Small intestine (tissue), 4 donors: Measurements from ENCODE around the gene TMEM266. TPM values are rescaled to one million over a fixed set of nuclear protein-coding genes. Genes with fewer than 3 reads are reported as not detected.

Experiments
- polyA plus RNA-seq, 4 donors: library from polyadenylated mRNA; stranded (reverse) in 3 of 4; unstranded in 1 of 4; fragments of 200-250 nt in 3 of 4; fragments of 120-200 nt in 1 of 4; gene quantifications; one replicate each; pipeline versions ENCODE4 v1.2.1 to v1.2.3, GENCODE V29; 2013
- donor health status: healthy with polysubstance abuse.
- donor health status: Bipolar disorder and iron deficiency.
- donor health status: healthy.

Gene TMEM266
- polyA plus RNA-seq, 4 donors, result 0.88 to 1.1 TPM; not detected in 2

Other genes with a start within 250 kb of the TMEM266 start
- gene UBE2Q2, start 216.5 kb upstream of the TMEM266 start, polyA plus RNA-seq, result 10 to 100 TPM in 2 of 4 donors, 1 to 10 TPM in 2; 2.5 to 14.8 (median 10.2) TPM
- 10 to 100 TPM; 11.6 to 24.0 (median 18.6) TPM for gene FBXO22, start 156.1 kb upstream of the TMEM266 start, polyA plus RNA-seq
- under 1 TPM in 2 of 4 donors, not detected in 2; 0.21 to 0.92 TPM for gene NRG4, start 47.6 kb upstream of the TMEM266 start, polyA plus RNA-seq